ENCODE data around the gene RPEL1.

The RPEL1 gene

GRCh38 chr10:103281753-103282152 is 36.1 kb downstream of the RPEL1 start:
- peak; percentile 57 to 80 for DNase-seq

- DNase-seq: no peak
These were observed 37.3 kb downstream of the RPEL1 start for GRCh38 chr10:103282961-103283360.

- DNase-seq: no peak
These were observed 38.5 kb downstream of the RPEL1 start for GRCh38 chr10:103284170-103284569.

GRCh38 chr10:103287992-103288391 is 42.3 kb downstream of the RPEL1 start:
- DNase-seq: no peak

- DNase-seq: no peak
These were observed 45.9 kb downstream of the RPEL1 start for GRCh38 chr10:103291588-103291987.

GRCh38 chr10:103295374-103296015 is 49.8 kb downstream of the RPEL1 start:
- no peak for DNase-seq
